Panc1 (cell line): ENCODE results near the gene OSBPL9.

Experiments
- CTCF ChIP-seq: fragments of 450-650 bp; IDR thresholded peaks from 2 replicates; pipeline ENCODE4 v1.5.1; 2017; ENCODE audit warnings: mild to moderate bottlenecking
- POLR2AphosphoS5 ChIP-seq: IDR thresholded peaks from 2 replicates; pipeline ENCODE4 v1.6.1; 2012; ENCODE audit warnings: mild to moderate bottlenecking, low read depth, low read length, moderate library complexity

GRCh38 chr1:51744506-51745303 lies 127.8 kb downstream of the OSBPL9 start:
- no peak for TF ChIP-seq POLR2AphosphoS5
- no peak for TF ChIP-seq CTCF
